T-cell (primary cell): ENCODE measurements around the gene PROK2. TPM values are rescaled to one million over a fixed set of nuclear protein-coding genes. Genes with fewer than 3 reads are reported as not detected.

Experiments
- ATAC-seq, 4 experiments: fragments of 200-7000 bp in 3 of 4; fragments of 150-1000 bp in 1 of 4; cut with Tn5 transposase; replicated peaks in 1 of 4; 1 replicate in 3 of 4; 2 replicates in 1 of 4; pipeline ENCODE4 v1.10.0; 2021; ENCODE audit warnings: moderate library complexity in 3 of 4, mild to moderate bottlenecking in 2 of 4, moderate number of reproducible peaks in 1 of 4
- CTCF ChIA-PET, 2 donors: fragments of 300-600 bp; sonication (Branson Sonifier 250); formaldehyde crosslinking; loops; one replicate each; lab custom pipeline; 2022; ENCODE audit warnings: antibody characterized with exemption in 2 of 2; lab: Charles Lee
- POLR2A ChIA-PET, 2 donors: fragments of 300-600 bp; sonication (Branson Sonifier 250); formaldehyde crosslinking; loops; one replicate each; lab custom pipeline; 2022; ENCODE audit warnings: antibody characterized with exemption in 2 of 2; lab: Charles Lee
- DNase-seq, 35 experiments: peaks; one replicate each; pipeline versions ENCODE4 v3.0.0 to v3.0.0-alpha.2; 2013 to 2023
- H3K27ac ChIP-seq: one replicate; pipeline ENCODE4 v1.5.1; 2013; ENCODE audit warnings: low read length
- H3K27me3 ChIP-seq, 2 experiments: replicated peaks in 1 of 2; 1 replicate in 1 of 2; 2 replicates in 1 of 2; pipeline versions ENCODE4 v1.6.1 to v1.7.0; 2013; ENCODE audit warnings: low read length in 1 of 2, mixed read lengths in 1 of 2; ENCODE audit not compliant: control insufficient read depth in 2 of 2, insufficient read depth in 2 of 2; ENCODE audit errors: extremely low read depth in 1 of 2
- H3K36me3 ChIP-seq, 2 donors: 1 replicate in 1 of 2; 2 replicates in 1 of 2; pipeline versions ENCODE4 v1.6.1 to v1.7.0; 2013; ENCODE audit warnings: low read length in 1 of 2; ENCODE audit not compliant: control insufficient read depth in 2 of 2, insufficient read depth in 1 of 2; ENCODE audit errors: extremely low read depth in 1 of 2
- H3K4me1 ChIP-seq, 2 experiments: 1 replicate in 1 of 2; 2 replicates in 1 of 2; pipeline versions ENCODE4 v1.6.1 to v1.7.0; 2013; ENCODE audit warnings: low read length in 2 of 2, mixed read lengths in 1 of 2; ENCODE audit not compliant: insufficient read depth in 2 of 2, control insufficient read depth in 1 of 2; ENCODE audit errors: extremely low read depth in 1 of 2
- H3K4me3 ChIP-seq, 2 donors: 1 replicate in 1 of 2; 2 replicates in 1 of 2; pipeline versions ENCODE4 v1.5.1 to v1.7.0; 2013; ENCODE audit warnings: mild to moderate bottlenecking in 2 of 2, low read length in 1 of 2, moderate library complexity in 1 of 2; ENCODE audit not compliant: control insufficient read depth in 1 of 2; ENCODE audit errors: extremely low read depth in 1 of 2
- H3K9me3 ChIP-seq: 2 replicates; pipeline ENCODE4 v1.7.0; 2013
- H3K27ac Mint-ChIP-seq, 2 donors: one replicate each; pipeline ENCODE4 v1.8.0; 2020 to 2021; ENCODE audit warnings: mild to moderate bottlenecking in 2 of 2, mixed read lengths in 2 of 2
- H3K27me3 Mint-ChIP-seq, 2 donors: one replicate each; pipeline ENCODE4 v1.8.0; 2021 to 2022; ENCODE audit warnings: mixed read lengths in 2 of 2
- H3K36me3 Mint-ChIP-seq: one replicate; pipeline ENCODE4 v1.8.0; 2021; ENCODE audit warnings: mixed read lengths
- H3K4me1 Mint-ChIP-seq, 3 donors: one replicate each; pipeline ENCODE4 v1.8.0; 2020 to 2022; ENCODE audit warnings: mixed read lengths in 3 of 3, mild to moderate bottlenecking in 1 of 3
- H3K4me3 Mint-ChIP-seq, 3 donors: one replicate each; pipeline ENCODE4 v1.8.0; 2020 to 2022; ENCODE audit warnings: mild to moderate bottlenecking in 3 of 3, mixed read lengths in 3 of 3, moderate library complexity in 3 of 3
- H3K9me3 Mint-ChIP-seq, 3 donors: one replicate each; pipeline ENCODE4 v1.8.0; 2020 to 2022; ENCODE audit warnings: mixed read lengths in 3 of 3
- WGBS: methylation state at CpG from one replicate; pipeline ENCODE4 v1.1.5; 2013; ENCODE audit warnings: missing lambda C conversion rate; ENCODE audit not compliant: insufficient coverage; 5-methylcytosine and 5-hydroxymethylcytosine counted together
- total RNA-seq, 35 experiments: library from RNA in 6 of 35; stranded (reverse) in 6 of 35; fragments of 120-200 nt in 1 of 35; gene quantifications; one replicate each; pipeline versions ENCODE4 v1.2.1 to v1.2.4 and lab custom pipeline; 2013 to 2026

PROK2 gene
- total RNA-seq, 5 donors from 2014 or later (not counting 1 experiment from before 2014, with no cell fraction given), result 0.42 to 1.9 (median 0.63) TPM

- no peak overlapping the region for H3K27ac Mint-ChIP-seq
- 100% methylated on average over 1 of the region's 2 CpGs for WGBS
- Histone ChIP-seq H3K4me1 (no peaks in the 10 kb centered on the region), H3K4me3 (no peak overlapping the region), H3K27me3 (peaks cover 0 to 11% of the 10 kb centered on the region in 2 experiments), H3K27ac (no peak overlapping the region), H3K36me3 (no peaks in the 10 kb centered on the region), H3K9me3 (no peaks in the 10 kb centered on the region)
- POLR2A ChIA-PET, result interaction anchor here in 1 of 2 donors (0.6 kb wide), 2 partner anchors 423 to 1078 kb away, joined by 3 read pairs; no protein-coding TSS in a partner anchor
- CTCF ChIA-PET, result no interaction called here
- H3K4me1 Mint-ChIP-seq, result no peaks in the 10 kb centered on the region
- no peaks in the 10 kb centered on the region for H3K9me3 Mint-ChIP-seq
- no peak for ATAC-seq
- no peak overlapping the region for H3K4me3 Mint-ChIP-seq
- H3K36me3 Mint-ChIP-seq, result no peaks in the 10 kb centered on the region
- no peak for DNase-seq
- H3K27me3 Mint-ChIP-seq, result peaks cover 12 to 15% of the 10 kb centered on the region in 2 donors
Measured at GRCh38 chr3:71805691-71806090, 20.7 kb upstream of the PROK2 start.

- peaks cover 0 to 14% of the 10 kb centered on the region in 2 experiments for H3K27me3 ChIP-seq
- H3K36me3 ChIP-seq, result no peaks in the 10 kb centered on the region
- ATAC-seq (no peak), DNase-seq (peak in 1 of 35 experiments; percentile 8)
- H3K9me3 ChIP-seq, result no peaks in the 10 kb centered on the region
- no peaks in the 10 kb centered on the region for H3K4me1 ChIP-seq
- peaks cover 12 to 15% of the 10 kb centered on the region in 2 donors for H3K27me3 Mint-ChIP-seq
- H3K4me1 Mint-ChIP-seq, result no peaks in the 10 kb centered on the region
- H3K36me3 Mint-ChIP-seq, result no peaks in the 10 kb centered on the region
- no peak overlapping the region for H3K27ac Mint-ChIP-seq
- CTCF ChIA-PET, result no interaction called here
- POLR2A ChIA-PET, result no interaction called here
- WGBS, result no CpG with 5 or more reads among the region's 3 CpGs
- H3K4me3 Mint-ChIP-seq, result no peak overlapping the region
- no peak overlapping the region for H3K4me3 ChIP-seq
- no peak overlapping the region for H3K27ac ChIP-seq
- no peaks in the 10 kb centered on the region for H3K9me3 Mint-ChIP-seq
Measured at GRCh38 chr3:71805199-71805598, 20.3 kb upstream of the PROK2 start.

GRCh38 chr3:71803248-71803647, 18.3 kb upstream of the PROK2 start:
- ATAC-seq (no peak), DNase-seq (no peak)
- Mint-ChIP-seq H3K9me3 (no peaks in the 10 kb centered on the region), H3K4me3 (no peak overlapping the region), H3K4me1 (no peaks in the 10 kb centered on the region), H3K27ac (no peak overlapping the region), H3K27me3 (peaks cover 15 to 21% of the 10 kb centered on the region in 2 donors), H3K36me3 (no peaks in the 10 kb centered on the region)
- H3K36me3 ChIP-seq, result no peaks in the 10 kb centered on the region
- no peaks in the 10 kb centered on the region for H3K4me1 ChIP-seq
- WGBS, result 100% methylated on average over 3 of the region's 3 CpGs
- H3K9me3 ChIP-seq, result no peaks in the 10 kb centered on the region
- peaks cover 0 to 14% of the 10 kb centered on the region in 2 experiments for H3K27me3 ChIP-seq
- H3K27ac ChIP-seq, result no peak overlapping the region
- POLR2A ChIA-PET, result no interaction called here
- CTCF ChIA-PET, result no interaction called here
- no peak overlapping the region for H3K4me3 ChIP-seq

- H3K4me3 Mint-ChIP-seq, result no peak overlapping the region
- Histone ChIP-seq H3K4me3 (no peak overlapping the region), H3K27ac (no peak overlapping the region), H3K9me3 (no peaks in the 10 kb centered on the region), H3K4me1 (no peaks in the 10 kb centered on the region), H3K27me3 (peaks cover 0 to 14% of the 10 kb centered on the region in 2 experiments), H3K36me3 (no peaks in the 10 kb centered on the region)
- no peak for ATAC-seq
- CTCF ChIA-PET, result no interaction called here
- no peaks in the 10 kb centered on the region for H3K36me3 Mint-ChIP-seq
- no peak for DNase-seq
- no peaks in the 10 kb centered on the region for H3K4me1 Mint-ChIP-seq
- H3K27me3 Mint-ChIP-seq, result peaks cover 15 to 24% of the 10 kb centered on the region in 2 donors
- H3K27ac Mint-ChIP-seq, result no peak overlapping the region
- WGBS, result no CpG with 5 or more reads among the region's 2 CpGs
- H3K9me3 Mint-ChIP-seq, result no peaks in the 10 kb centered on the region
- POLR2A ChIA-PET, result no interaction called here
Measured at GRCh38 chr3:71801986-71802385, 17.0 kb upstream of the PROK2 start.

GRCh38 chr3:71800023-71800422, 15.1 kb upstream of the PROK2 start:
- peaks cover 0 to 14% of the 10 kb centered on the region in 2 experiments for H3K27me3 ChIP-seq
- ATAC-seq (no peak), DNase-seq (no peak)
- H3K27ac ChIP-seq, result no peak overlapping the region
- CTCF ChIA-PET, result no interaction called here
- no peaks in the 10 kb centered on the region for H3K36me3 Mint-ChIP-seq
- H3K9me3 ChIP-seq, result no peaks in the 10 kb centered on the region
- H3K27ac Mint-ChIP-seq, result no peak overlapping the region
- H3K27me3 Mint-ChIP-seq, result peaks cover 15 to 24% of the 10 kb centered on the region in 2 donors
- H3K4me1 Mint-ChIP-seq, result peaks cover 0 to 4% (median 0%) of the 10 kb centered on the region in 3 donors
- no peaks in the 10 kb centered on the region for H3K36me3 ChIP-seq
- no peaks in the 10 kb centered on the region for H3K4me1 ChIP-seq
- no peaks in the 10 kb centered on the region for H3K9me3 Mint-ChIP-seq
- H3K4me3 ChIP-seq, result no peak overlapping the region
- no CpG with 5 or more reads among the region's 3 CpGs for WGBS
- POLR2A ChIA-PET, result no interaction called here
- no peak overlapping the region for H3K4me3 Mint-ChIP-seq

GRCh38 chr3:71797455-71797854, 12.5 kb upstream of the PROK2 start:
- Histone ChIP-seq H3K36me3 (no peaks in the 10 kb centered on the region), H3K4me1 (no peaks in the 10 kb centered on the region), H3K27ac (no peak overlapping the region), H3K9me3 (no peaks in the 10 kb centered on the region), H3K27me3 (peaks cover 0 to 5% of the 10 kb centered on the region in 2 experiments), H3K4me3 (no peak overlapping the region)
- H3K36me3 Mint-ChIP-seq, result no peaks in the 10 kb centered on the region
- WGBS, result 95% methylated on average over 4 of the region's 7 CpGs
- ChIA-PET CTCF (no interaction called here), POLR2A (no interaction called here)
- H3K27me3 Mint-ChIP-seq, result peaks cover 8 to 21% of the 10 kb centered on the region in 2 donors
- no peaks in the 10 kb centered on the region for H3K9me3 Mint-ChIP-seq
- H3K27ac Mint-ChIP-seq, result no peak overlapping the region
- no peak overlapping the region for H3K4me3 Mint-ChIP-seq
- peaks cover 0 to 4% (median 0%) of the 10 kb centered on the region in 3 donors for H3K4me1 Mint-ChIP-seq
- DNase-seq, result no peak
- no peak for ATAC-seq
